Liver (tissue), 9 donors: ENCODE results near the gene BCAP31. TPM values are rescaled to one million over a fixed set of nuclear protein-coding genes. Genes with fewer than 3 reads are reported as not detected.

ENCODE experiments used
- DNase-seq: peaks from one replicate; pipeline ENCODE4 v3.0.0-alpha.2; 2017; ENCODE audit warnings: low spot score
- H3K27ac ChIP-seq, 2 donors: one replicate each; pipeline ENCODE4 v1.7.0; 2013; ENCODE audit warnings: inconsistent platforms in 2 of 2, low read length in 2 of 2, control low read depth in 1 of 2, low read depth in 1 of 2, mild to moderate bottlenecking in 1 of 2
- H3K27me3 ChIP-seq, 4 donors: one replicate each; pipeline versions ENCODE4 v1.6.1 to v1.7.0; 2013; ENCODE audit warnings: low read length in 3 of 4, inconsistent platforms in 1 of 4, mild to moderate bottlenecking in 1 of 4, moderate library complexity in 1 of 4; ENCODE audit not compliant: control insufficient read depth in 4 of 4, insufficient read depth in 4 of 4
- H3K36me3 ChIP-seq, 4 donors: one replicate each; pipeline versions ENCODE4 v1.6.1 to v1.7.0; 2013; ENCODE audit warnings: low read length in 3 of 4, mild to moderate bottlenecking in 3 of 4, low read depth in 1 of 4, moderate library complexity in 1 of 4; ENCODE audit not compliant: control insufficient read depth in 4 of 4, insufficient read depth in 3 of 4
- H3K4me1 ChIP-seq, 4 donors: one replicate each; pipeline versions ENCODE4 v1.6.1 to v1.7.0; 2013; ENCODE audit warnings: low read length in 3 of 4, mild to moderate bottlenecking in 3 of 4, moderate library complexity in 1 of 4; ENCODE audit not compliant: control insufficient read depth in 4 of 4, insufficient read depth in 4 of 4
- H3K4me3 ChIP-seq, 3 donors: one replicate each; pipeline versions ENCODE4 v1.6.1 to v1.7.0; 2013; ENCODE audit warnings: low read length in 3 of 3, control low read depth in 1 of 3, low read depth in 1 of 3, mild to moderate bottlenecking in 1 of 3
- H3K9ac ChIP-seq, 2 donors: one replicate each; pipeline ENCODE4 v1.7.0; 2013; ENCODE audit warnings: low read length in 2 of 2, mild to moderate bottlenecking in 2 of 2, moderate library complexity in 2 of 2, control low read depth in 1 of 2, low read depth in 1 of 2
- H3K9me3 ChIP-seq, 4 donors: one replicate each; pipeline versions ENCODE4 v1.6.1 to v1.7.0; 2013; ENCODE audit warnings: low read length in 3 of 4; ENCODE audit not compliant: control insufficient read depth in 4 of 4
- ATF3 ChIP-seq: IDR thresholded peaks from 2 replicates; pipeline ENCODE4 v1.6.1; 2016; ENCODE audit warnings: antibody characterized with exemption
- EGR1 ChIP-seq, 2 donors: IDR thresholded peaks; 2 replicates each; pipeline ENCODE4 v1.6.1; 2016 to 2018; ENCODE audit warnings: antibody characterized with exemption in 2 of 2, low read depth in 2 of 2
- FOXA1 ChIP-seq: IDR thresholded peaks from 2 replicates; pipeline ENCODE4 v1.6.1; 2016; ENCODE audit warnings: antibody characterized with exemption
- FOXA2 ChIP-seq: IDR thresholded peaks from 2 replicates; pipeline ENCODE4 v1.6.1; 2016; ENCODE audit warnings: antibody characterized with exemption
- HNF4A ChIP-seq, 2 donors: conservative IDR thresholded peaks; 2 replicates each; pipeline ENCODE4 v1.6.1; 2016; ENCODE audit warnings: antibody characterized with exemption in 2 of 2, mild to moderate bottlenecking in 2 of 2
- JUND ChIP-seq, 2 donors: IDR thresholded peaks; 2 replicates each; pipeline ENCODE4 v1.6.1; 2016; ENCODE audit warnings: antibody characterized with exemption in 2 of 2
- MAX ChIP-seq: IDR thresholded peaks from 2 replicates; pipeline ENCODE4 v1.6.1; 2016; ENCODE audit warnings: antibody characterized with exemption
- NR2F2 ChIP-seq: IDR thresholded peaks from 2 replicates; pipeline ENCODE4 v1.6.1; 2016; ENCODE audit warnings: antibody characterized with exemption
- RAD21 ChIP-seq, 2 donors: IDR thresholded peaks; 2 replicates each; pipeline ENCODE4 v1.6.1; 2016; ENCODE audit warnings: antibody characterized with exemption in 2 of 2, mild to moderate bottlenecking in 2 of 2
- RXRA ChIP-seq, 2 donors: IDR thresholded peaks; 2 replicates each; pipeline ENCODE4 v1.6.1; 2017 to 2018; ENCODE audit warnings: antibody characterized with exemption in 2 of 2, mild to moderate bottlenecking in 1 of 2
- SP1 ChIP-seq: IDR thresholded peaks from 2 replicates; pipeline ENCODE4 v1.6.1; 2018; ENCODE audit warnings: antibody characterized with exemption, mild to moderate bottlenecking
- YY1 ChIP-seq: IDR thresholded peaks from 2 replicates; pipeline ENCODE4 v1.6.1; 2016; ENCODE audit warnings: antibody characterized with exemption, mild to moderate bottlenecking
- ZBTB33 ChIP-seq: IDR thresholded peaks from 2 replicates; pipeline ENCODE4 v1.6.1; 2016; ENCODE audit warnings: antibody characterized with exemption
- WGBS: extraction: QIAGEN DNeasy Blood & Tissue Kit; methylation state at CpG from one replicate; pipeline ENCODE4 v1.1.7; 2013; 5-methylcytosine and 5-hydroxymethylcytosine counted together
- polyA plus RNA-seq, 2 donors: library from polyadenylated mRNA; stranded (reverse) in 1 of 2; unstranded in 1 of 2; fragments of 200-250 nt in 1 of 2; fragments of >200 nt in 1 of 2; fragmentation: Nextera tagmentation in 1 of 2; extraction: Ambion mirVana in 1 of 2; gene quantifications; one replicate each; pipeline versions ENCODE4 v1.2.1 to v1.2.3, GENCODE V29; 2013 to 2015
- total RNA-seq, 2 donors: library from RNA; depleted of rRNA; stranded (reverse); fragments of >200 nt; gene quantifications; one replicate each; pipeline ENCODE4 v1.2.3, GENCODE V29; 2014
- TF ChIP-seq, protein P1 (sequence below): IDR thresholded peaks from 2 replicates; pipeline ENCODE4 v1.6.1; 2016; ENCODE audit warnings: antibody characterized with exemption, mild to moderate bottlenecking
- TF ChIP-seq, protein P2 (sequence below): fragments of 150-350 bp; IDR thresholded peaks from 2 replicates; pipeline ENCODE4 v1.5.1; 2017; ENCODE audit warnings: improper control_type of control experiment, low read depth, low read length; ENCODE audit not compliant: missing input control
- donor health status: healthy.
- donor health status: healthy.
- donor health status: healthy.
- donor health status: healthy.
- donor health status: healthy.

The BCAP31 gene
- total and polyA plus RNA-seq, 4 donors: 64.6 to 158 (median 119) TPM

DNA sequence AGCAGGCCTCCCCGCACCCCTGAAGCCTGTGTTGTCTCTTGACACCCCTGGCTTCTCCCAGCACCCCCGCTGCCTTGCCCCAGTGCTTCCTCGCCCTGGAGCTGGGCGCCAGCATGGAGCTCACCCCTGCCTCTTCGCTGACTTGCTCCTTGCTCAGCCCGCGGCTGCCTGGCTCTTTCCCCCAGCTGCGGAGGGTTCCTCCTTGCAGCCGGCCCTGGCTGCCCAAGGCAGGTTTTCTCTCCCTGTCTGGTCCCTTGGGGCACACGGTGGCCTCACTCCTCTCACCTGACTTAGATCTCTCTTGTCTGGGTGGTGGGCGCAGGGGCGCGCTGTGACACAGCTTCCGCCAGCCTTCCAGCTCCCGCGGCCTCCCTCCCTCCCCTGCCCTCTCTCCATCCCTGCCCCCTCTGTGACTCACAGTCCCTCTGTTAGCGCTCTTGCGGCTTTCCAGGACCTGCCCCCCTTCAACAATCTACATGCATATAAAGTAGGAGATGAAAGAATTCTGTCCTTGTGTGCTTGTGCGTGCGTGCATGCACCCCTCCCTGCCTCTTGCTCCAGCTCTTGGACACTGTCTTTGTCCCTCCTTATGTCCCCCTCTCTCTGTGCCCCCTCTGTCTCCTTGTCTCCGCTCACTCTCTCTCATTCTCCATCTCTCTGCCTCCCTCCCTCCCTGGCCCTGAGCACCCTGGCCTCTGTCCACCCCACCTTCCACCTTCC, 42.1 kb upstream of the BCAP31 start:
- Histone ChIP-seq H3K9ac (no peak overlapping the region), H3K36me3 (no peaks in the 10 kb centered on the region), H3K4me3 (no peak overlapping the region), H3K4me1 (peaks cover 0 to 7% (median 0%) of the 10 kb centered on the region in 4 donors), H3K27me3 (no peaks in the 10 kb centered on the region), H3K27ac (no peak overlapping the region), H3K9me3 (no peaks in the 10 kb centered on the region)
- WGBS: 56% methylated on average over 21 of the region's 21 CpGs
- TF ChIP-seq EGR1 (IDR thresholded peaks at IDR 0.05; ENCODE audit: low read depth in 2 of 2) (no peak), YY1 (no peak), SP1 (no peak), RAD21 (IDR thresholded peaks at IDR 0.05) (no peak), MAX (no peak), RXRA (IDR thresholded peaks at IDR 0.05) (no peak), JUND (IDR thresholded peaks at IDR 0.05) (no peak), ZBTB33 (no peak), ATF3 (no peak), NR2F2 (no peak), FOXA1 (no peak), FOXA2 (no peak), HNF4A (conservative IDR thresholded peaks at IDR 0.05) (no peak)
- TF ChIP-seq, protein P1, sequence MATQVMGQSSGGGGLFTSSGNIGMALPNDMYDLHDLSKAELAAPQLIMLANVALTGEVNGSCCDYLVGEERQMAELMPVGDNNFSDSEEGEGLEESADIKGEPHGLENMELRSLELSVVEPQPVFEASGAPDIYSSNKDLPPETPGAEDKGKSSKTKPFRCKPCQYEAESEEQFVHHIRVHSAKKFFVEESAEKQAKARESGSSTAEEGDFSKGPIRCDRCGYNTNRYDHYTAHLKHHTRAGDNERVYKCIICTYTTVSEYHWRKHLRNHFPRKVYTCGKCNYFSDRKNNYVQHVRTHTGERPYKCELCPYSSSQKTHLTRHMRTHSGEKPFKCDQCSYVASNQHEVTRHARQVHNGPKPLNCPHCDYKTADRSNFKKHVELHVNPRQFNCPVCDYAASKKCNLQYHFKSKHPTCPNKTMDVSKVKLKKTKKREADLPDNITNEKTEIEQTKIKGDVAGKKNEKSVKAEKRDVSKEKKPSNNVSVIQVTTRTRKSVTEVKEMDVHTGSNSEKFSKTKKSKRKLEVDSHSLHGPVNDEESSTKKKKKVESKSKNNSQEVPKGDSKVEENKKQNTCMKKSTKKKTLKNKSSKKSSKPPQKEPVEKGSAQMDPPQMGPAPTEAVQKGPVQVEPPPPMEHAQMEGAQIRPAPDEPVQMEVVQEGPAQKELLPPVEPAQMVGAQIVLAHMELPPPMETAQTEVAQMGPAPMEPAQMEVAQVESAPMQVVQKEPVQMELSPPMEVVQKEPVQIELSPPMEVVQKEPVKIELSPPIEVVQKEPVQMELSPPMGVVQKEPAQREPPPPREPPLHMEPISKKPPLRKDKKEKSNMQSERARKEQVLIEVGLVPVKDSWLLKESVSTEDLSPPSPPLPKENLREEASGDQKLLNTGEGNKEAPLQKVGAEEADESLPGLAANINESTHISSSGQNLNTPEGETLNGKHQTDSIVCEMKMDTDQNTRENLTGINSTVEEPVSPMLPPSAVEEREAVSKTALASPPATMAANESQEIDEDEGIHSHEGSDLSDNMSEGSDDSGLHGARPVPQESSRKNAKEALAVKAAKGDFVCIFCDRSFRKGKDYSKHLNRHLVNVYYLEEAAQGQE: no peak
- TF ChIP-seq, protein P2, sequence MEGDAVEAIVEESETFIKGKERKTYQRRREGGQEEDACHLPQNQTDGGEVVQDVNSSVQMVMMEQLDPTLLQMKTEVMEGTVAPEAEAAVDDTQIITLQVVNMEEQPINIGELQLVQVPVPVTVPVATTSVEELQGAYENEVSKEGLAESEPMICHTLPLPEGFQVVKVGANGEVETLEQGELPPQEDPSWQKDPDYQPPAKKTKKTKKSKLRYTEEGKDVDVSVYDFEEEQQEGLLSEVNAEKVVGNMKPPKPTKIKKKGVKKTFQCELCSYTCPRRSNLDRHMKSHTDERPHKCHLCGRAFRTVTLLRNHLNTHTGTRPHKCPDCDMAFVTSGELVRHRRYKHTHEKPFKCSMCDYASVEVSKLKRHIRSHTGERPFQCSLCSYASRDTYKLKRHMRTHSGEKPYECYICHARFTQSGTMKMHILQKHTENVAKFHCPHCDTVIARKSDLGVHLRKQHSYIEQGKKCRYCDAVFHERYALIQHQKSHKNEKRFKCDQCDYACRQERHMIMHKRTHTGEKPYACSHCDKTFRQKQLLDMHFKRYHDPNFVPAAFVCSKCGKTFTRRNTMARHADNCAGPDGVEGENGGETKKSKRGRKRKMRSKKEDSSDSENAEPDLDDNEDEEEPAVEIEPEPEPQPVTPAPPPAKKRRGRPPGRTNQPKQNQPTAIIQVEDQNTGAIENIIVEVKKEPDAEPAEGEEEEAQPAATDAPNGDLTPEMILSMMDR: no peak
- DNase-seq: no peak
